NT2/D1 (cell line): ENCODE measurements around the gene OS9.

Source experiments
- DNase-seq: peaks from one replicate; pipeline ENCODE4 v3.0.0-alpha.2; 2011; ENCODE audit warnings: low read depth, low spot score
- H3K27me3 ChIP-seq: 2 replicates; pipeline ENCODE4 v1.6.0; 2011; ENCODE audit warnings: mild to moderate bottlenecking; ENCODE audit not compliant: insufficient read length, insufficient read depth
- H3K36me3 ChIP-seq: 2 replicates; pipeline ENCODE4 v1.6.1; 2011; ENCODE audit warnings: mild to moderate bottlenecking, low read length, mixed read lengths; ENCODE audit not compliant: insufficient read depth, insufficient read length
- H3K4me1 ChIP-seq: 2 replicates; pipeline ENCODE4 v1.5.1; 2011; ENCODE audit not compliant: insufficient read depth, insufficient read length
- H3K4me3 ChIP-seq: 2 replicates; pipeline ENCODE4 v1.5.1; 2011; ENCODE audit warnings: low read depth; ENCODE audit not compliant: insufficient read length
- H3K9ac ChIP-seq: 2 replicates; pipeline ENCODE4 v1.6.0; 2011; ENCODE audit warnings: low read depth; ENCODE audit not compliant: insufficient read length
- H3K9me3 ChIP-seq: 2 replicates; pipeline ENCODE4 v1.5.1; 2011; ENCODE audit warnings: mild to moderate bottlenecking, low read length; ENCODE audit not compliant: insufficient read depth
- SUZ12 ChIP-seq: IDR thresholded peaks from 2 replicates; pipeline ENCODE4 v1.6.1; 2011; ENCODE audit not compliant: insufficient read length, insufficient read depth; ENCODE audit errors: extremely low read depth
- YY1 ChIP-seq: IDR thresholded peaks from 2 replicates; pipeline ENCODE4 v1.6.1; 2011; ENCODE audit not compliant: insufficient read length, insufficient read depth
- ZNF274 ChIP-seq: IDR thresholded peaks from 2 replicates; pipeline ENCODE4 v1.6.1; 2011; ENCODE audit warnings: mild to moderate bottlenecking, low read depth, low read length

Gene OS9

DNA sequence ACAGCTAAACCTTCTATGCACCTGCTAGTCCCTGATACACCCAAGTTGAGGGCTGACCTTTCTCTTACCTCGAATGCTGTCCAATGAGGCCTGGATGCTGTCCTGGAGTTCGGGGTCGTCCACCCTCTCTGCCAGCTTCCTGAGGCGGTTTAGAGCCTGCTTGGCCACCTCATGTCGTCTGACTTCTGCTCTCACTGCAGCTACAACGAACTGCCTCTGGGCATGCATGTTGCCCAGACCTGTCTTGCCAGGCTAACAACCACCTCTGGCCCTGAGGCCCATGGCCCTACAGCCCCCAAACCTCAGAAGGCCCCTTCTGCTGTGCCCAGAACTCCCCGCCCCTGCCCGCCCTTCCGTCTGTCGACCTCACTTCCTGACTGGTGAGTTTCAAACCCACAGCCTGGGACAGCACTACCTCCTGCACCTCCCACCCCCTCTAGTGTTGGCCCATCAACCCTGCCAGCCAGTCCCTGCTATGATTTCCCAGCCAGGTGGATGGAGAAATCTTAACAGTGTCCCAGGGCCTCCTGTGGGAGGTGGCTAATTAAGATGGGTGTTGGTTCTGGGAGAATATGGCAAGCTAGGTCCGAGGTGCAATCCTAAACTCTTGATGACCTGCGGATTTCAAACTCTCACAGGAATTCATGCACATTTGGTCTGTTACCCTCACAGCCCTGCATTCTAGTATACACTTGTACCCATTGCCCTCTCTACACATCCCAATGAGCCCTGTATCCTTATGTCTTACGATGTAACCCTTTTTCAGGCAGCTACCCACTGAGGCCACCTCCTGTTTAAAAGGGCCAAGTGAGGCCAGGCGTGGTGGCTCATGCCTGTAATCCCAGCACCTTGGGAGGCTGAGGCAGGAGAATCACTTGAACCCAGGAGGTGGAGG is 48.2 kb downstream of the OS9 start:
- TF ChIP-seq YY1 (no peak), SUZ12 (no peak), ZNF274 (no peak)
- Histone ChIP-seq H3K4me3 (no peak overlapping the region), H3K9ac (no peak overlapping the region), H3K27me3 (peaks cover 46% of the 10 kb centered on the region), H3K36me3 (peaks cover 14% of the 10 kb centered on the region), H3K9me3 (no peaks in the 10 kb centered on the region), H3K4me1 (peaks cover 5% of the 10 kb centered on the region)
- DNase-seq = no peak

DNA sequence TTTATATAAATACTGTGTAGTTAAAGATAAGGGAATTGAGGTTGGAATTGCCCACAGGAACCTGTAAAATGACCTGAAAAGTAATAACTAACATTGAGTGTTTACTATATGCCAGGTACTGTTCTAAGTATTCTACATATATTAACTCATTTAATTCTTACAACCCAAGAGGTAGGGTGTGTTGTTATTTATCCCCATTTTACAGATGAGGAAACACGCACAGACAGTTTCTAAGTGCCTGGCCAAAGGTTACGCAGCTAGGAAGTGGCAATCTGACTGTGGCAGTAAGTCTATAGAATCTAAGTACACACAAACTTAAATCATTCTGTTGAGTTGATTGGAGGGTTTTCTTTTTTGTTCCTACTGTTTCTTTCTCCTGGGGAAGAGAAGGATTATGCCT is 49.8 kb downstream of the OS9 start:
- no peak for TF ChIP-seq YY1
- no peak for TF ChIP-seq SUZ12
- TF ChIP-seq ZNF274 = no peak
- H3K4me1 ChIP-seq = peaks cover 3% of the 10 kb centered on the region

DNA sequence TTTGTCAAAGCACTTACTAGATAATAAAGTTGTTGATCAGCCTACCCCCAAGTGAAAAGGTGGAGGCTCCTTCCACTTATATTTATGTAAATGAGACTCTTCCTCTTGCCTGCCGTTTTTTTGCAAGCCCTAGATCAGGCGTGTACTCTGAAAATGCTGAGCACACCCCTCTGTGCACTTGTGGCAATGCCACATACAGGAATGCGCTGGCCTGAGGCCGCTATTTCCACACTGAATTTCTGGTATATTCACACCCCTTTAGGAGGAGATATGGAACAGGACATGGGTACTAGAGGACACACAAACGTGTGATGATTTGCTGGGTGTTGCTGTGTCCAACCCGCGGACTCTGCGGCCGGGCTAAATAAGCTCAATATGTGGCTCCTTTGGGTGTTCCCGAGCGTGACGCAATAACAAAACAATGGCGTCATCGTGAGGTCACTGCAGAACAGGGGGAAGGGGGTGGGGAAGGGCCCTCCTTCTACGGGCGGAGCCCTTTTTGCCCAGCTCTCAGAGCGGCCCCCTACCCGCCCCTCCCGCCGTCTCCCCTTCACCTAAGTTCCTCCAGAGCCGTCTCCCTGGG is 50.4 kb downstream of the OS9 start:
- DNase-seq = no peak
- peak overlapping the region; percentile 33 for H3K9ac ChIP-seq

More for the DNA sequence above, 49.8 kb downstream of the OS9 start:
- Histone ChIP-seq H3K9ac (no peak overlapping the region), H3K9me3 (no peaks in the 10 kb centered on the region), H3K27me3 (peaks cover 31% of the 10 kb centered on the region), H3K4me3 (no peak overlapping the region), H3K36me3 (peaks cover 29% of the 10 kb centered on the region)
- DNase-seq = no peak

DNA sequence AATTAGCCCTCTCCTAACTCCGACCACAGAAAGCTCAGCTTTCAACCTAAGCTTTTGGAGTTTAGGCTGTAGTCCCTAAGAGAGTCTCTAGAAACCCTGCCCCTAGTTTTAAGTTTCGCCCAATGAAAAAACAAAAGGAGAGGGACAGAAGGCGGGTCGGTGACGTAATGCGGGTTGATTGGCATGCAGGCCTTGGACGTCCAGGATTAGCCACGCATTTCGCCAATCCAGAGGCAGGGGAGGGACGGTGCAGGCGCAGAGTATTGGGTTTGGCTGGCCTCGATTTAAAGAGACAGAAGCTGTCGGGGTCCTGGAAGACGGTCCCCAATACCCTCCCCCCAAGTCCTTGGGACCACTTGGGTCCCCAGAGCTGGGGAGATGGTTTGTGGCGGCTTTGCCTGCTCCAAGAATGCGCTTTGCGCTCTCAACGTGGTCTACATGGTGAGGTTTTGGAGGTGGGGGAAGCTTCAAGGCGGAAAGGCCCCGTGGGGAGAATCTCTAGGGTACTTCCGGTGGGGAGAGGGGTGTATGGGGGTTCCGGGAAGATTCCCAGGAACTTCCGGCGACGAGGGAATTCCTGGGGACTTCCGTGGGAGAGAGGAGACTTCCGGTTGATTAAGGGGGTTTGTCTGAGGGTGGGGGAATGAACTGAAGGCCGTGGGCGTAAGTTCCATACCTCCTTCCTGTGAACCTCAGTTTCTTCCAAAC is 51.0 kb downstream of the OS9 start, which contains the start of gene TSPAN31:
Gene TSPAN31 (plus strand): TSS at position 263 of the 708 bp plus-strand sequence. CDS start 116 bp downstream, at position 379.
- H3K9me3 ChIP-seq = no peaks in the 10 kb centered on the region
- peak; percentile 97 for DNase-seq
- peaks cover 41% of the 10 kb centered on the region for H3K36me3 ChIP-seq
- H3K9ac ChIP-seq = peak within 1 kb of the TSS; percentile 74
- peaks cover 20% of the 10 kb centered on the region for H3K27me3 ChIP-seq
- peaks cover 3% of the 10 kb centered on the region for H3K4me1 ChIP-seq
- TF ChIP-seq SUZ12 (no peak), ZNF274 (no peak), YY1 (no peak)
- peak within 1 kb of the TSS; percentile 76 for H3K4me3 ChIP-seq

More for the DNA sequence above, 50.4 kb downstream of the OS9 start:
- TF ChIP-seq SUZ12 (no peak), YY1 (no peak), ZNF274 (no peak)
- H3K36me3 ChIP-seq = peaks cover 34% of the 10 kb centered on the region
- H3K9me3 ChIP-seq = no peaks in the 10 kb centered on the region
- peaks cover 3% of the 10 kb centered on the region for H3K4me1 ChIP-seq
- H3K4me3 ChIP-seq = peak overlapping the region; percentile 76
- peaks cover 26% of the 10 kb centered on the region for H3K27me3 ChIP-seq

DNA sequence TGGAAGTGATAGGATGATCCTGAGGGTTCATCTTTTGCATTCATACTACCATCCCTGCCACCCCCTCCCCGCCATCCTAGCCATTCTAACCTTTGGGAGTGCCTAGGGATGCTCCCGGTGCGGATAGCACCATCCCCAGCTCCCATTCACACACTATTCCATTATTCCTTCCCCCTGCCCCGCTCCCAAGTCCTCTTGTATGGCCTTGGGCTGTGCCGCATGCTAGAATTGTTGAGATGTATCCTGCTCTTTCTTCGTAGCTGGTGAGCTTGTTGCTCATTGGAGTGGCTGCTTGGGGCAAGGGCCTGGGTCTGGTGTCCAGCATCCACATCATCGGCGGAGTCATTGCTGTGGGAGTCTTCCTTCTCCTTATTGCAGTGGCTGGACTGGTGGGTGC is 51.6 kb downstream of the OS9 start:
- Histone ChIP-seq H3K4me1 (peaks cover 3% of the 10 kb centered on the region), H3K27me3 (peaks cover 14% of the 10 kb centered on the region), H3K4me3 (peak overlapping the region; percentile 76), H3K9me3 (no peaks in the 10 kb centered on the region), H3K9ac (peak overlapping the region; percentile 74), H3K36me3 (peaks cover 46% of the 10 kb centered on the region)
- TF ChIP-seq SUZ12 = no peak
- no peak for TF ChIP-seq ZNF274
- TF ChIP-seq YY1 = no peak
- no peak for DNase-seq

DNA sequence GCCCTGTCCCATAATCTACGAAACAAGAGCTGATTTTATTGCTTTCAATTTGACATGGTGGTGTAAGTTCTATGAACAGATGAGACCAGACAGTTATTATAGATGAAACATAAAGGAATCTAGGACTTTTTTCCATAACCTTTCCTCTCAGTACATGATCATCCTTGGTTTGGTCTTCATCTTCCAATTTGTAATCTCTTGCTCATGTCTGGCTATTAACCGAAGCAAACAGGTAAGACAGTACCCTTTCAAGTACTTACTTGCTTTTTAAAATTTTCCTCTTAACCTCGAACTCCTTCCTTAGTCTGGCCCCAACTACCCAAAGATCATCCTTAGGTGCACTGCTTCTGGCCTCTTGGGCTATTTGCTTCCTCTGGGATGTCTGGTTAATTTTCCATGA is 52.1 kb downstream of the OS9 start:
- peaks cover 52% of the 10 kb centered on the region for H3K36me3 ChIP-seq
- no peaks in the 10 kb centered on the region for H3K9me3 ChIP-seq
- peak overlapping the region; percentile 74 for H3K9ac ChIP-seq
- H3K4me3 ChIP-seq = peak overlapping the region; percentile 76
- peaks cover 9% of the 10 kb centered on the region for H3K27me3 ChIP-seq
- DNase-seq = no peak
- TF ChIP-seq SUZ12 (no peak), YY1 (no peak), ZNF274 (no peak)
- H3K4me1 ChIP-seq = peaks cover 7% of the 10 kb centered on the region

DNA sequence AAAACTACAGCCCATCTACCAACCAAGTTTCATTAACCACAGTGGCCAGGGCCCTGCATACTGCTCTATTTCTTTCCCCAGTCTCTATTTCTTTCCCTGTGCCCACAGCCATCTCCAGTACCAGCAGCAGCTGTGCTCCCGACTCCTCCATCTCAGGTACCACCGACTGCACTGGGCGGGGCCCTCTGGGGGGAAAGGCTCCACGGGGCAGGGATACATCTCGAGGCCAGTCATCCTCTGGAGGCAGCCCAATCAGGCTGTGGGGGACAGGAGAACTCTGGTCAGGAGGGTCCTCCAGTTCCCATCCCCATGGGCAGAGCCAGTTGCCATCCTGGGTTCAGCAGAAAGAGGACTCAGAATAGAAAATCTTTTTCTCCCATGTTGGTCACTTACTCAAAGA is 55.1 kb downstream of the OS9 start:
- Histone ChIP-seq H3K9ac (no peak overlapping the region), H3K27me3 (peaks cover 15% of the 10 kb centered on the region)

More for the DNA sequence above, 55.1 kb downstream of the OS9 start:
- TF ChIP-seq YY1 (no peak), ZNF274 (no peak), SUZ12 (no peak)
- DNase-seq = no peak
- H3K36me3 ChIP-seq = peaks cover 57% of the 10 kb centered on the region
- H3K4me1 ChIP-seq = peaks cover 5% of the 10 kb centered on the region
- H3K4me3 ChIP-seq = no peak overlapping the region
- H3K9me3 ChIP-seq = no peaks in the 10 kb centered on the region
